Coronary artery (tissue), 2 donors: ENCODE data around the gene KPTN.

Experiments used
- DNase-seq: peaks from one replicate; pipeline ENCODE4 v3.0.0-alpha.2; 2017; ENCODE audit warnings: low spot score
- H3K27ac ChIP-seq, 2 donors: fragments of 200-600 bp; sonication (generic); one replicate each; pipeline ENCODE4 v1.5.1; 2016 to 2019
- H3K4me3 ChIP-seq: fragments of 200-600 bp; sonication (generic); 2 replicates; pipeline ENCODE4 v1.5.1; 2016; ENCODE audit warnings: mild to moderate bottlenecking, moderate library complexity
- CTCF ChIP-seq: fragments of 200-600 bp; sonication (generic); IDR thresholded peaks from one replicate; pipeline ENCODE4 v1.5.1; 2019; ENCODE audit warnings: antibody characterized with exemption

Gene KPTN

DNA sequence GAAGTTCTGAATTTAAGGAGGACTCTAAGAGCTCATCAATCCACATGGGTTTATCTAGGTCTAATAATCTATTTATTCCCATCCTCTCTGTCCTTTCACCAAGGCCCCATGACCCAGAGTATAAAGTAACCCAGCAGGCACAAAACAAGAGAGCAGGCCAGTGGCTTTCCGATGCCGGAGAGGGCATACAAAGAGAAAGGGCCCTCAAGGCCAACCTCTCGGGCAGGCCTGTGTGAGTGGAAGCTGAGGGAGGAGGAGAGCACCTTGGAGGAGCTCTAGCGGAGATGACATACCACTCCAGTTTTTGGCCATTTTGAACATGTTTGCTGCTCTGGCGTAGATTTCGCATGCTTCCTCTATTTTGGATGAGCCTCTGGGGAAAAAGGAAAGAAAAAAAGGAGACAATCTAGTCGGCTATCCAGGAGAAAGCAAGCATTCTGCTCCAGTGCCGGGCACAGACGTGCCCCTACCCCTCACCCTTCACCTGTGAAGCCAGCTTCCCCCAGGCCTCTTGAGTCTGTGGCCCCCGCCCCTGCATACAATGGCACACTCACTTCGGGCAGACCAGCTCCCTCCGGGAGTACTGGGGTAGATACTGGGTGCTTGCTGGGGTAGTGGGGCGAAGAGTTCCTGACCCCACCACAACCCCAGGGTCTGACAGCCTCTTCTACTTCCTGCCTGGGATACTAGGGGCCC, 19.3 kb upstream of the KPTN start:
- H3K4me3 ChIP-seq = no peak overlapping the region
- DNase-seq = no peak
- H3K27ac ChIP-seq = no peak overlapping the region
- TF ChIP-seq CTCF = no peak

- DNase-seq = no peak
- Histone ChIP-seq H3K4me3 (no peak overlapping the region), H3K27ac (no peak overlapping the region)
- no peak for TF ChIP-seq CTCF
These were observed 16.1 kb upstream of the KPTN start for GRCh38 chr19:47499863-47500830.

DNA sequence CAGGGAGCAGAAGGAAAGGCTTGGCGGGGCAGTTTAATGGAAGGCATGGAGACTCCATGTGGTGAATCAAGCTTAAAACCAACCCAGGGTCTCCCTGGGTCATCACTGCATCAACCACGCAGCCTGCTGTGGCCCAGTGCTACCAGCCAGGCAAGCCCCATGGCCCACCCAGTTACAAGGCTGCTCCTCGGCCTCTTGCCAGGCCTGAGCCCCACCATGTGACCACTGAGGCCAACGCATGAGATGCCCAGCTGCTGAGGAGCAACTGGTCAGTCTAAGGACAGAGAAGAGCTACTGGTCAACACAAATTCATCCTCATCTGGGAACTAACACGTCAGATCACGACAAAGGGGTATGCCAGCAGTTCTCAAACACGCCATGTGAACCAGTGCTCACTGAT, 15.4 kb upstream of the KPTN start:
- no peak overlapping the region for H3K4me3 ChIP-seq
- TF ChIP-seq CTCF = no peak
- no peak for DNase-seq
- H3K27ac ChIP-seq = no peak overlapping the region

- H3K4me3 ChIP-seq = no peak overlapping the region
- no peak for TF ChIP-seq CTCF
- H3K27ac ChIP-seq = no peak overlapping the region
- no peak for DNase-seq
These were observed 14.5 kb upstream of the KPTN start for GRCh38 chr19:47498561-47498960.

DNA sequence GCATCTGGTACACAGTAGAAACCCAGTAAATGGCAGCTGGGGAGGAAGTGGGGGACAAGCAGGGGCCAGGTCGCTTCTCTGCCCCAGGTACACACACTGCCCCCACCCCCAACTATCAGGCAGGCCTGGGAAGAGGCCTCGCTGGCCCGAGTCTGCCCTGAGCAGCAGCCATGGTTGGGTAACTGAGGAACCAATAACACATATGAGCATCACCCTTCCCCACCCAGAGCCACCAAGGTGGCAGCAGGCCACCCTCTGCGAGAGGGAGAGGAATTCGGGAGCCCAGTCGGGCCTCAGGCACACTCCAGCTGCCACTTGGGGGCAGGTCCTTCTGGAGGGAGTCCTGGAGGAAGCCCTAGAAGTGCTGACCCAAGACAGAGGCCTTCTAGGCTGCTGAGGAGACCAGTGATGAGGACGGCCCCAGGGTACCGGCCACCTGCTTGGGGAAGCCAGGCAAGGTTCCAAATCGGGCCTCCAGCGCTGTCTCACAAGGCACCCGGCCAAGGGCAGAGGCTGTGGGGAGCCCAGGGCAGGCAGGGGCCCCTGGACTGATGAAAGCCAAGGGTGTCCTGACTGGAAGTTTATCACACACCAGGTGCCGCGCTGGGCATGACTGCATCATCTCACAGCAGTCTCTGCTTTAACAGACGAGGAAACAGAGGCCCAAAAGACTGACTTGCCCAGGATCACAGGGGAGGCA, 14.0 kb upstream of the KPTN start:
- no peak for DNase-seq

More for the DNA sequence above, 14.0 kb upstream of the KPTN start:
- no peak overlapping the region for H3K4me3 ChIP-seq
- no peak for TF ChIP-seq CTCF
- H3K27ac ChIP-seq = no peak overlapping the region
